Transverse colon (tissue), 4 donors: Measurements from ENCODE around the gene OGFR. TPM values are rescaled to one million over a fixed set of nuclear protein-coding genes. Genes with fewer than 3 reads are reported as not detected.

Experiments
- DNase-seq: peaks from one replicate; pipeline ENCODE4 v3.0.0-alpha.2; 2019
- H3K27ac ChIP-seq, 4 donors: fragments of 200-600 bp; sonication (generic); 2 replicates each; pipeline ENCODE4 v1.5.1; 2016 to 2018; ENCODE audit warnings: inconsistent platforms in 4 of 4
- H3K27me3 ChIP-seq: fragments of 200-600 bp; sonication (generic); 2 replicates; pipeline ENCODE4 v1.5.1; 2017; ENCODE audit warnings: inconsistent platforms
- H3K36me3 ChIP-seq, 4 donors: fragments of 200-600 bp; sonication (generic); 2 replicates each; pipeline ENCODE4 v1.5.1; 2017 to 2019; ENCODE audit warnings: inconsistent platforms in 4 of 4
- H3K4me1 ChIP-seq, 4 donors: fragments of 200-600 bp; sonication (generic); 2 replicates each; pipeline ENCODE4 v1.5.1; 2017 to 2020; ENCODE audit warnings: inconsistent platforms in 4 of 4
- H3K4me3 ChIP-seq, 4 donors: fragments of 200-600 bp; sonication (generic); 1 replicate in 1 of 4; 2 replicates in 3 of 4; pipeline versions ENCODE4 v1.5.1 to v1.6.1; 2017 to 2019; ENCODE audit warnings: inconsistent platforms in 4 of 4
- H3K9me3 ChIP-seq, 2 donors: fragments of 200-600 bp; sonication (generic); 2 replicates each; pipeline ENCODE4 v1.5.1; 2017 to 2019; ENCODE audit warnings: inconsistent platforms in 2 of 2
- CTCF ChIP-seq, 5 experiments: fragments of 200-600 bp in 3 of 5; fragments of 450-650 bp in 2 of 5; sonication (generic) in 3 of 5; IDR thresholded peaks; 1 replicate in 2 of 5; 2 replicates in 3 of 5; pipeline ENCODE4 v1.5.1; 2016 to 2017; ENCODE audit warnings: antibody characterized with exemption in 5 of 5, inconsistent platforms in 3 of 5, mild to moderate bottlenecking in 2 of 5, moderate library complexity in 1 of 5
- EP300 ChIP-seq: sonication (generic); formaldehyde crosslinking; IDR thresholded peaks from one replicate; pipeline ENCODE4 v1.6.1; 2017; ENCODE audit warnings: antibody characterized with exemption, low read depth
- POLR2A ChIP-seq: fragments of 450-650 bp; IDR thresholded peaks from one replicate; pipeline ENCODE4 v1.6.1; 2016; ENCODE audit warnings: antibody characterized with exemption, mild to moderate bottlenecking, moderate library complexity
- POLR2AphosphoS5 ChIP-seq, 3 donors: sonication (generic); formaldehyde crosslinking; IDR thresholded peaks; one replicate each; pipeline ENCODE4 v1.6.1; 2016; ENCODE audit warnings: antibody characterized with exemption in 3 of 3
- WGBS, 2 donors: methylation state at CpG; one replicate each; pipeline ENCODE4 v1.1.5; 2018; ENCODE audit warnings: low coverage in 1 of 2; 5-methylcytosine and 5-hydroxymethylcytosine counted together
- in situ Hi-C, 4 donors: fragments of 200-750 bp; cut with MboI; loops; one replicate each; pipeline versions ENCODE4 v1.15.0 to v1.15.1; 2017; ENCODE audit warnings: low sequenced_read_pairs in 3 of 4, low pct_ligation_motif_present in 1 of 4, low pct_unique_long_range_greater_than_20kb in 1 of 4
- intact Hi-C: fragments of 100-400 bp; cut with DNase I; formaldehyde crosslinking; loops from one replicate; pipeline ENCODE4 v1.15.1; 2023; ENCODE audit warnings: low total_unique reads
- total RNA-seq, 4 donors: library from RNA; depleted of rRNA; stranded (reverse); fragments of >200 nt; gene quantifications; one replicate each; pipeline ENCODE4 v1.1.0, GENCODE V29; 2016

Gene OGFR
- total RNA-seq, 4 donors from 2014 or later, result 55.2 to 137 (median 71.1) TPM

- TF ChIP-seq POLR2A (no peak), CTCF (IDR thresholded peaks at IDR 0.05) (no peak), EP300 (no peak), POLR2AphosphoS5 (IDR thresholded peaks at IDR 0.05) (no peak)
- H3K27me3 ChIP-seq, result peaks cover 19% of the 10 kb centered on the region
- no peaks in the 10 kb centered on the region for H3K9me3 ChIP-seq
- H3K4me1 ChIP-seq, result peaks cover 0 to 16% (median 6%) of the 10 kb centered on the region in 4 donors
- intact Hi-C loops, result no loop called here
- no peaks in the 10 kb centered on the region for H3K36me3 ChIP-seq
- peak overlapping the region in 2 of 4 donors; percentile 52 to 74 for H3K27ac ChIP-seq
- in situ Hi-C loops, result no loop called here
- H3K4me3 ChIP-seq, result no peak overlapping the region
- WGBS, 2 donors, result 96% methylated on average over 5 of the region's 6 CpGs; no CpG with 5 or more reads in 1 of the 2 donors
- no peak for DNase-seq
These were observed 42.9 kb upstream of the OGFR start for GRCh38 chr20:62761759-62762131.

DNA sequence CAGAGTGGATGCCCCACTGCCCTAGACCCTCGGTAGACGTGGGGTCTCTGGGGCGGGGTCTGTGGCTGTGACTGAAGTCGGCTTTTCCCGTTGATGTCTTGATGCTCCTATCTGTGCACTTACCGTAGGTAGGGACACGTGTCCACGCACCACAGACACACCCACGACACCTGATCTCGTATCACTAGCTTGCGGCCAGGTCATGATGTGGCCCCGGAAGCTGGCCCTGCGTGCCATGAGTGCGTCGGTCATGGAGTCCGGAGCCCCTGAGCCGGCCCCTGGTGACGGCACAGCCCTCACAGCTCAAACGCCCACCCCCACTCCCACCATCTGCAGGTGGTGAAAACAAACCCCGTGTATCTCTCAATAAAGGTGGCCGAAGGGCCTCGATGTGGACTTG is 42.3 kb upstream of the OGFR start:
- TF ChIP-seq POLR2AphosphoS5 (IDR thresholded peaks at IDR 0.05) (no peak), EP300 (no peak), CTCF (IDR thresholded peaks at IDR 0.05) (no peak), POLR2A (no peak)
- no peaks in the 10 kb centered on the region for H3K9me3 ChIP-seq
- H3K4me1 ChIP-seq, result peaks cover 0 to 16% (median 6%) of the 10 kb centered on the region in 4 donors
- intact Hi-C loops (no loop called here), in situ Hi-C loops (no loop called here)
- H3K27me3 ChIP-seq, result peaks cover 23% of the 10 kb centered on the region
- 78% methylated on average over 22 of the region's 22 CpGs; no CpG with 5 or more reads in 1 of the 2 donors for WGBS, 2 donors
- DNase-seq, result no peak
- H3K27ac ChIP-seq, result no peak overlapping the region
- no peak overlapping the region for H3K4me3 ChIP-seq
- H3K36me3 ChIP-seq, result no peaks in the 10 kb centered on the region

- intact Hi-C loops (no loop called here), in situ Hi-C loops (no loop called here)
- no peak for DNase-seq
- whole genome bisulfite sequencing, 2 donors, result 82% methylated on average over 12 of the region's 16 CpGs; no CpG with 5 or more reads in 1 of the 2 donors
- Histone ChIP-seq H3K4me1 (peaks cover 0 to 16% (median 6%) of the 10 kb centered on the region in 4 donors), H3K9me3 (no peaks in the 10 kb centered on the region), H3K27me3 (peaks cover 23% of the 10 kb centered on the region), H3K36me3 (no peaks in the 10 kb centered on the region), H3K27ac (no peak overlapping the region), H3K4me3 (no peak overlapping the region)
- TF ChIP-seq POLR2AphosphoS5 (IDR thresholded peaks at IDR 0.05) (no peak), POLR2A (no peak), EP300 (no peak), CTCF (IDR thresholded peaks at IDR 0.05) (no peak)
These were observed 41.8 kb upstream of the OGFR start for GRCh38 chr20:62762801-62763368.

- TF ChIP-seq CTCF (IDR thresholded peaks at IDR 0.05), result no peak
- TF ChIP-seq POLR2AphosphoS5 (IDR thresholded peaks at IDR 0.05), result no peak
- TF ChIP-seq POLR2A, result no peak
- no peak for TF ChIP-seq EP300
- Histone ChIP-seq H3K4me1 (peaks cover 0 to 16% (median 6%) of the 10 kb centered on the region in 4 donors), H3K27ac (no peak overlapping the region), H3K27me3 (peaks cover 21% of the 10 kb centered on the region), H3K9me3 (no peaks in the 10 kb centered on the region), H3K4me3 (no peak overlapping the region), H3K36me3 (no peaks in the 10 kb centered on the region)
- in situ Hi-C loops, result no loop called here
- intact Hi-C loops, result no loop called here
- DNase-seq, result no peak
- WGBS, 2 donors, result 20 to 86% methylated on average over 1 to 4 of the region's 4 CpGs
These were observed 41.2 kb upstream of the OGFR start for GRCh38 chr20:62763404-62763803.
